HS-5 (cell line): Measurements from ENCODE around the gene STAG3.
A peak's percentile ranks its signal among the peaks of the same experiment; 100 is the strongest.
"Not testable (repeated sequence)": the region's sequence is repeated elsewhere in the genome, so short reads cannot be mapped to it uniquely, and the experiment has no call there.

Source experiments
- DNase-seq: peaks from one replicate; pipeline ENCODE4 v3.0.0-alpha.2; 2012; ENCODE audit warnings: low read depth

The STAG3 gene, protein sequence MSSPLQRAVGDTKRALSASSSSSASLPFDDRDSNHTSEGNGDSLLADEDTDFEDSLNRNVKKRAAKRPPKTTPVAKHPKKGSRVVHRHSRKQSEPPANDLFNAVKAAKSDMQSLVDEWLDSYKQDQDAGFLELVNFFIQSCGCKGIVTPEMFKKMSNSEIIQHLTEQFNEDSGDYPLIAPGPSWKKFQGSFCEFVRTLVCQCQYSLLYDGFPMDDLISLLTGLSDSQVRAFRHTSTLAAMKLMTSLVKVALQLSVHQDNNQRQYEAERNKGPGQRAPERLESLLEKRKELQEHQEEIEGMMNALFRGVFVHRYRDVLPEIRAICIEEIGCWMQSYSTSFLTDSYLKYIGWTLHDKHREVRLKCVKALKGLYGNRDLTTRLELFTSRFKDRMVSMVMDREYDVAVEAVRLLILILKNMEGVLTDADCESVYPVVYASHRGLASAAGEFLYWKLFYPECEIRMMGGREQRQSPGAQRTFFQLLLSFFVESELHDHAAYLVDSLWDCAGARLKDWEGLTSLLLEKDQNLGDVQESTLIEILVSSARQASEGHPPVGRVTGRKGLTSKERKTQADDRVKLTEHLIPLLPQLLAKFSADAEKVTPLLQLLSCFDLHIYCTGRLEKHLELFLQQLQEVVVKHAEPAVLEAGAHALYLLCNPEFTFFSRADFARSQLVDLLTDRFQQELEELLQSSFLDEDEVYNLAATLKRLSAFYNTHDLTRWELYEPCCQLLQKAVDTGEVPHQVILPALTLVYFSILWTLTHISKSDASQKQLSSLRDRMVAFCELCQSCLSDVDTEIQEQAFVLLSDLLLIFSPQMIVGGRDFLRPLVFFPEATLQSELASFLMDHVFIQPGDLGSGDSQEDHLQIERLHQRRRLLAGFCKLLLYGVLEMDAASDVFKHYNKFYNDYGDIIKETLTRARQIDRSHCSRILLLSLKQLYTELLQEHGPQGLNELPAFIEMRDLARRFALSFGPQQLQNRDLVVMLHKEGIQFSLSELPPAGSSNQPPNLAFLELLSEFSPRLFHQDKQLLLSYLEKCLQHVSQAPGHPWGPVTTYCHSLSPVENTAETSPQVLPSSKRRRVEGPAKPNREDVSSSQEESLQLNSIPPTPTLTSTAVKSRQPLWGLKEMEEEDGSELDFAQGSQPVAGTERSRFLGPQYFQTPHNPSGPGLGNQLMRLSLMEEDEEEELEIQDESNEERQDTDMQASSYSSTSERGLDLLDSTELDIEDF

DNA sequence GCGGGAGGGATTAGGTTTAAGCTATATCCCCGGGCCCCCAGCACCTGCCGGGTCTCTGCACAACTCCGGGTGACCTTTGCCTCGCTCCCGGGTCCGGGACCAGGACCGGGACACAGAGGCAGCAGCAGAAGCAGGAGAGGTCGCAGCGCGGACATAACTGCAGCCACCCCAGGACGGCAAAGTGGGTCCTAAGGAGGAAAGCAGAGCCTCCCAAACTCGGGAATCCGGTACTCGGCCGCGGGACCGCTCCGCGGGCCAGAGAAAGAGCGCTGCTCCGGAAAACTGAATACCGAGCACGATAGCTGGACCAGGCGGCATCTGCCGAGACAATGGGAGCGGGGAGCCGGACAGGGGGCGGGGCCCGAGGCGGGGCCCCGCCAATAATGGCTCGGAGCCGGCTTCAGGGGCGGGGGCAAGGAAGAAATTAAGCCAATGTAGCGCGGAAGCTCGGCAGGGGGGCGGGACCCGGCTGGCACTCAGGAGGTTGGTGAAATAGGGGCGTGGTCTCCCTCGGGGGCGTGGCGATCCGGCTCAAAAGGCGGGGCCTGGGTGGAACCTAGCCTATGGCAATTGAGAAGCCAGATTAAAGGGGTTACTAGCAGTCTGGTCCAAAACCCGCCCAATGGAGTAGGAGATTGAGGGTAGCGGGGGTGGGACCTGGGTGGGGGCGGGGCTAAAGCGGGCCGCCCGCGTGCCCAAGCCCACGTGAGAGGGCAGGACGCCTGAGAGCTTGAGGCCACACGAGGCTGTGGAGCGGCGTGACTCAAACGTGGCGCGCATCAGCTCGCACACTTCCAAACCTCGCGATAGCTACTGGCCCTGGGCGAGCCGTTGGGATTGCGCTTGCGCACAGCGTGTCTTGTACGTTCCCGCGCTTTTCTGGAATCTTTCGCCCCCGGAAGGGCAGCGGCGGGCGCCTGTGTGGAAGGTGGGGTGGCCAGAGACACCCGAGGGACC, at the start of gene STAG3, which contains the start of gene GPC2:
STAG3 (plus strand) TSS at position 874 of the 957 bp plus-strand sequence. CDS start 2,639 bp downstream, outside the sequence.
GPC2 (minus strand) TSS at position 337 of the 957 bp plus-strand sequence; CDS start at position 155, 182 bp downstream.
- peak; percentile 90 for DNase-seq

GRCh38 chr7:100128637-100128963, 49.1 kb upstream of the STAG3 start:
- no peak for DNase-seq

DNA sequence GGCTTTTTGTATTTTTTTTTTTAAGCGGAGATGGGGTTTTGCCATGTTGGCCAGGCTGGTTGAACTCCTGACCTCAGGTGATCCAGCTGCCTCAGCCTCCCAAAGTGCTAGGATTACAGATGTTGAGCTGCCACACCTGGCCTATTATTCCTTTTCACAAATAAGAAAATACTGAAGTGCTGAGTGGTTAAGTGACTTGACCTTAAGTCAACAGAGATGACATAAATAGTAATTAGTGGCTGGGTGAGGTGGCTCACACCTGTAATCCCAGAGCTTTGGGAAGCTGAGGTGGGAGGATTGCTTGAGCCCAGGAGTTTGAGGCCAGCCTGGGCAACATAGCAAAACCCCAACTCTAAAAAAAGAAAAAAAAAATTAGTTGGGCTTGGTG, 47.5 kb upstream of the STAG3 start:
- not testable (repeated sequence) for DNase-seq

DNA sequence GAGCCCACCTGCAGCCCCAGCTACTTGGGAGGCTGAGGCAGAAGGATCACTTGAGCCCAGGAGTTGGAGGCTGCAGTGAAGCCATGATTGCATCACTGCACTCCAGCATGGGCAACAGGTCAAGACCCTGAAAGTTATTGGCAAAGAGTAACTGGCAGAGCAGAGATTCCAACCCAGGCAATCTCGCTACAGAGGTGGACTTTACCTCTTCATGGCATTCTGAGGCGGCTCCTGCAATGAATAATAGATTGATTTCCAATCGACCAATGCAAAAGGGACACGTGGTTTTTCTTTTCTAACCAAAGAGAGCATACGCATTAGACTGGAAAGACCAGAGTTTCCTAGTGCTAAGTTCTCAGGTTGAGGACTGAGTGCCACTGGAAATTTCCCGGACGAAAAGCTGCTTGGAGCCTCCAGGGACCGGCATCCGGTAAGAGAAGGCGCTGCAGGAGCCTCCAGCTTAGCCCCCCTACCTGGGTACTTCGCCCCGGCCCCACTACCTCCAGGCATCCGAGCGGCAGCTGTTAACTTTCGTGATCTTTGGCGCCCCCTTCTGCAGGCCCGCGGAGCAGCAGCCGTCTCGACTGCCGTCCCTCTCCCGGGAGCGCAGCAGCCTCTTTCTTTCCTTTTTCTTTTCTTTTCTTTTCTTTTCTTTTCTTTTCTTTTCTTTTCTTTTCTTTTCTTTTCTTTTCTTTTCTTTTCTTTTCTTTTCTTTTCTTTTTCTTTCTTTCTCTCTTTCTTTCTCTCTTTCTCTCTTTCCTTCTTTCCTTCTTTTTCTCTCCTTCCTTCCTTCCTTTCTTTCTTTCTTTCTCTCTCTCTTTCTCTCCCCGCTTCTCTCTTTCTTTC, 46.9 kb upstream of the STAG3 start:
- no peak for DNase-seq

DNA sequence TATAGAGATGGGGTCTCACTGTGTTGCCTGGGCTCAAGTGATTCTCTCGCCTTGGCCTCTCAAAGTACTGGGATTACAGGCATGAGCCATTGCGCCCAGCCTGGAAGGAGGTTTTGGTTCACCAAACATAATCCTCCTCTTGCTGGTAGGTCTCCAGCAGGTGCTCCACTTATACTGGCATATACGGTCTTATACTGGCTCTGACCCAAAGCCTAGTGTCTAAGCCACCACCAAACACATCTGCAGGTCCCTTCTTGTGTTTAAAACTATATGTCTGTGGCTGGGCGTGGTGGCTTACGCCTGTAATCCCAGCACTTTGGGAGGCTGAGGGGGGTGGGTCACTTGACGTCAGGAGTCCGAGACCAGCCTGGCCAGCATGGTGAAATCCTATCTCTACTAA, 45.6 kb upstream of the STAG3 start:
- no peak for DNase-seq

DNA sequence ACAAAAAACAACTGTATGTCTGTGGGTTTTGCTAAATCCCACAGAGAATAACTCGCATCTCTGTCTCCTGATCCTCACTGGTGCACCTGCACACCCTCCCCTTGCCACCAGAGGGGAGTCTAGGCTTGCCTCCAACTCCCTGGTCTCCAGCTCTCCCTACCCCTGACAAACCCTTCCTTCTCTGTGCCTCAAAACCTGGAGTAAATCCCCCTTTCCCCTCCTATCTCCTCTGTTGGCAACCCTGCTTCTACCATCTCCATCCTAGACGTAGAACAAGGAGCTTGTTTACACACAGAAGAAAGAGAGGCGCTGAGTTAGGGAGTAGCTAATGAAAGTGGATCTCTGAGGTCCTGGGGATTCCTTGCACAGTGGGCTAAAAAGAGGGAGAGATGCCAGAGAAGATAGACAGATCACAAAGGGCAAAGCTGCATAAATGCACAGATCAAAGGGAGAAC, 45.0 kb upstream of the STAG3 start:
- DNase-seq: no peak

DNA sequence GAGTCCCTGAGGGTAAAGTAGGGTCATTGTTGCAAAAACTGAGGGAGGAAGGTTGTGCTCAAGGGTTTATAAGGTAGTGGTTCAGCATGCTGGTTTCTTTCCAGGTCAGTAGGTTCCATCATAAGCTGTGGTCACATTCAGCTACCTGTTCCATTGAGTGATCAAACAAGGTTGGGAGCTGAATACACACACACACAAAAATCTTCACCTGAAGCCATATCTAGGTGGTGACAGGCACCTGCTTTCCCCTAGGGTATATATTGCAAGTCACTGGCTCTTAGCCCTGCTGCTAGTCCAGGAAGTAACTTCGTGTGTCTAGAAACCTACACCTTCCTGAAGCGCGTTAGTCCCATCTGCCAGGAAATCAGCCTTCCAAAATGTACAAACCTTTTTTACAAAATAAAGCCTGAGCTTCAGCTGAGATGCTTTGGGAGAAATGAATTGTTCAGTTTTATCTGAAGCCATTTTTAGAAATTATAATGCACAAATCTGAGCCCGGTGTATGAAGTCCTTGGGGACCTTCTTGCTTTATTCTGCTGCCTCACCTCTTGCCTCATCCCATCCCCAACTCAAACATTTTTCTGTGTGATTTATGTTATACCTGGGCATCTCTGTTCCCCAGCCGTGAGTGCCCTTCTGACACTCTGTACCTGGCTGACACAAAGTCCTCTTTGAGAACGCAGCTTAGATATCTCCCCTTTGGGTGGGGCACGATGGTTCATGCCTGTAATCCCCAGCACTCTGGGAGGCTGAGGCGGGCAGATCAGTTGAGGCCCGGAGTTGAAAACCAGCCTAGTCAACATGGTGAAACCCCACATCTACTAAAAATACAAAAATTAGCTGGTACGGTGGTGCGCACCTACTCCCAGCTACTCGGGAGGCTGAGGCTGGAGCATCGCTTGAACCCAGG, 39.6 kb upstream of the STAG3 start:
- no peak for DNase-seq

DNA sequence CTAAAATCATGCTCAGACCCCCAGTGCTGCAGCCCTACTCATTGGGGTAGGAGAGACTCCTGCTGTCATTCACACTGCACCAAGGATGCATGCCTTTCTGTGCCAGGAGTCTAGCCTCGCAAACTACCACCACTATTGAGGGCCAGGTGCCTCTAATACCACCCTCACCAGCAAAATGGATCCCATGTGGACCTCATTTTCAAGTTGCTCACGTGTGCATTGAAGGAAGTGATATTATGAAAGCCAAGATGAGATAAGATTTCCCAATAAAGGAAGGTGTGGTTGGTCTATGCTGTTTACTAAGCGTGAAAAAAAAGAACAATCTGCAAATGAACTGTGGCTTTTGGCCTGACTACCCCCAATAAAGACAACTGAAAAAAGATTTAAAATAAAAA, 36.2 kb upstream of the STAG3 start:
- DNase-seq: no peak

DNA sequence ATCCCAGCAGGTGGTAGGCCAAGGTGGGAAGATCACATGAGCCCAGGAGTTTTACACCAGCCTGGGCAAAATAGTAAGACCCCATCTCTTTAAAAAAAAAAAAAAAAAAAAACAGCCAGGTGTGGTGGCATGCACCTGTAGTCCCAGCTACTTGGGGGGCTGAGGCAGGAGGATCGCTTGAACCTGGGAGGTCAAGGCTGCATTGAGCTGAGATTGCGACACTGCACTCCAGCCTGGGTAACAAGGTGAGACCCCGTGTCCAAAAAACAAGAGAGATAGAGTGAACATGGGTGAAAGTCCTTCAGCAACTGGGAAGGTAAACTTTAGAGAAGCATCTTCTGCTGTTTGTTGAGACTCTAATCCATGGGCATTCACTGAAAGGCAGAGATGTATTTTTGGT, 35.3 kb upstream of the STAG3 start:
- DNase-seq: no peak

GRCh38 chr7:100146350-100146749, 31.4 kb upstream of the STAG3 start:
- not testable (repeated sequence) for DNase-seq

DNA sequence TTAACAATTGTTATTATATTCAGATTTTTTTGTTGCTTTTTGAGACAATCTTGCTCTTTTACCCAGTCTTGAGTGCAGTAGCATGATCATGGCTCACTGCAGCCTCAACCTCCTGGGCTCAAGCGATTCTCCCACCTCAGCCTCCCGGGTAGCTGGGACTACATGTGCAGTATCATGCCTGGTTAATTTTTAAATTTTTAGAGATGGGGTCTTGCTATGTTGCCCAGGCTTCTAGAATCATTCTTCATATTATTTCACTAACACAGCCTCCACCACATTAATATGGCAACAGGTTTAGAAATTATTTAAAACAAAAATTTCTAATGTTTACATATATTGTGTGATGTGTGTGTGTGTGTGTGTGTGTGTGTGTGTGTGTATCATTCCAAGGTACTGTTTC, 30.4 kb upstream of the STAG3 start:
- no peak for DNase-seq

GRCh38 chr7:100148225-100148558, 29.5 kb upstream of the STAG3 start:
- no peak for DNase-seq

DNA sequence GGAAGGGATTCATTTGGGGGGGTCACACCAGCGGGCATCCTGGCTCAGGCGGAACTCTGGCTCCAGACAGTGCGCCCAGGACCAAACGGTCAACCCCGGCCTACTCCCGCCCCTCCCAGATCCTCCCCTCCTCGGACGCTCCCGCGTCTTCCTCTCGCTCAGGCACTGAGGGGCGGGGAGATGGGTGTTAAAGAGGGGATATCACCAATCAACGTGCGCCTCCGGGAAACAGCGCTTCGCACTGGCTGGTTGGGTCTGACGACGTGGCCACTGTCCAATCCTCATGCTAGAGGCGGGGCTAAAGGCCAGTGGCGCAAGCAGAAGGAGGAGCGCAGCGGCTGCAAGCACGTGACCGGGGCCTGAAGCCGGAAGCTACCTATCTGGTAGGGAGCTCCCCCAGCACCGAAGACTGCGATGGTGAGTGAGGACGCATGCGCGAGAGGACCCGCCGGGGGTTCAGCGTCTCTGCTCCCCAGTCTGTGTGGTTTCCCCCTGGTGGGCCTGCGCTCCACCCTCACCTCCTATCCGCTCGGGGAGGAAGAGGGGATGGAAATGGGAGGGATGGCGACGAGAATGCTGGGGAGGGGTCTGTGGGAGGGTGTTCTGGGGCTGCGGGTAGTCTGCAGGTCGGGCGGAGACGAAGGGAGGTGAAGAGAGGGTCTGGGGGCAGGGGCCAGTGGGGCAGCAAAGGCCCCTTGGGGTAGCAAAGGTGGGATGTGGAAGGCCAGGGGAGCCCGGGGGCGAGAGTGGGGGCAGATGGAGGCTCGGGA, 29.0 kb upstream of the STAG3 start, which contains the start of gene LAMTOR4:
LAMTOR4 (plus strand) TSS at position 360 of the 770 bp plus-strand sequence; CDS start at position 415, 55 bp downstream.
- peak; percentile 93 for DNase-seq

- no peak for DNase-seq
Observed at GRCh38 chr7:100152404-100152803, 25.3 kb upstream of the STAG3 start.

DNA sequence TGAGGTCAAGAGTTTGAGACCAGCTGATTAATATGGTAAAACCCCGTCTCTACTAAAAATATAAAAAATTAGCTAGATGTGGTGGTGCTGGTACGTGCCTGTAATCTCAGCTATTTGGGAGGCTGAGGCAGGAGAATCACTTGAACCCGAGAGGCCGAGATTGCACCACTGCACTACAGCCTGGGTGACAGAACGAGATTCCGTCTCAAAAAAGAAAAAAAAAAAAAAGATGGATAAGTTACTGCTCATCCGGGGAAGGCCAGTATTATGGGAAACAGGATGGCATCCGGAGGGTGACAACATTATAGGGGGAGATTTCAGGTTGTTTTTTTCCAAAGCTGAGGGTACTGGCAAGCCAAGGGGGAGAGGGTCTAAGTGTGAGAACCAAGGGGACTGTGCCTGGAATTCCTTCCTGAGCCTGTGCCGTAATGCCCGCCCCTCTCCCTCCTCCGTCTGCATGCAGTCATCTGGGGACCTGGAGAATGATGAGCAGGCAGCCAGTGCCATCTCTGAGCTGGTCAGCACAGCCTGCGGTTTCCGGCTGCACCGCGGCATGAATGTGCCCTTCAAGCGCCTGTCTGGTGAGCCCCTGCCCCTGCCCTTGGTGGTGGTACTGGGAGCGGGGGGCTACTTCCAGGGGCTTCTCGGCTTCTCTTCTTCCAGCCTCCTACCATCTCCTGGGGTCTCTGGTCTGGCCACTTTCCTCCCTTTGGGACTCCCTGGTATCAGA, 24.6 kb upstream of the STAG3 start:
- no peak for DNase-seq

GRCh38 chr7:100153708-100154535, 23.8 kb upstream of the STAG3 start:
- no peak for DNase-seq
